ENCODE data around the gene RNF151. TPM values are rescaled to one million over a fixed set of nuclear protein-coding genes. Genes with fewer than 3 reads are reported as not detected.

Gene RNF151
- total and polyA plus RNA-seq, 2 of the 13 experiments (the other 11 are each of a cell fraction or from before 2014, with no cell fraction given), result not detected

- no peak for TF ChIP-seq LRRFIP1 (CRISPR knock-in tag; conservative IDR thresholded peaks at IDR 0.05)
- TF ChIP-seq SKI (IDR thresholded peaks at IDR 0.05; ENCODE audit: partially characterized antibody), result peak; percentile 85
- TF ChIP-seq CBX2 (IDR thresholded peaks at IDR 0.05; ENCODE audit: low read depth, low read length), result no peak
- no peak for TF ChIP-seq CBX2 (CRISPR knock-in tag; IDR thresholded peaks at IDR 0.05; ENCODE audit: low read depth)
- TF ChIP-seq ZNF576 (CRISPR knock-in tag; IDR thresholded peaks at IDR 0.05), result no peak
- TF ChIP-seq ZNF761 (CRISPR knock-in tag; conservative IDR thresholded peaks at IDR 0.05), result no peak
- TF ChIP-seq SMAD9 (CRISPR knock-in tag; IDR thresholded peaks at IDR 0.05), result no peak
- no peak for TF ChIP-seq ZNF570 (CRISPR knock-in tag; IDR thresholded peaks at IDR 0.05; ENCODE audit: borderline replicate concordance)
- TF ChIP-seq MTA3 (CRISPR knock-in tag; IDR thresholded peaks at IDR 0.05), result no peak
- peak; percentile 96 for TF ChIP-seq HOXA3 (CRISPR knock-in tag; IDR thresholded peaks at IDR 0.05)
- TF ChIP-seq SATB2 (CRISPR knock-in tag; IDR thresholded peaks at IDR 0.05), result no peak
- no peak for TF ChIP-seq CERS6 (CRISPR knock-in tag; IDR thresholded peaks at IDR 0.05)
- no peak for TF ChIP-seq ZNF562 (CRISPR knock-in tag; IDR thresholded peaks at IDR 0.05; ENCODE audit: borderline replicate concordance)
- TF ChIP-seq ZBTB38 (CRISPR knock-in tag; IDR thresholded peaks at IDR 0.05), result peak; percentile 40
- TF ChIP-seq ATF1 (CRISPR knock-in tag; IDR thresholded peaks at IDR 0.05), result no peak
- TF ChIP-seq FOSL1 (CRISPR knock-in tag; IDR thresholded peaks at IDR 0.05; ENCODE audit: borderline replicate concordance), result no peak
- peak; percentile 18; the same call in 1 of the 2 replicates for TF ChIP-seq IRF2 (CRISPR knock-in tag; IDR thresholded peaks at IDR 0.05)
- TF ChIP-seq ZBTB44 (CRISPR knock-in tag; IDR thresholded peaks at IDR 0.05), result no peak
- peak; percentile 54; the same call in 1 of the 2 replicates for TF ChIP-seq ZBTB25 (CRISPR knock-in tag; IDR thresholded peaks at IDR 0.05)
- peak; percentile 98 for TF ChIP-seq ZNF800 (CRISPR knock-in tag; IDR thresholded peaks at IDR 0.05)
- no peak for TF ChIP-seq ZNF317 (CRISPR knock-in tag; IDR thresholded peaks at IDR 0.05)
- TF ChIP-seq ZNF563 (CRISPR knock-in tag; IDR thresholded peaks at IDR 0.05), result peak; percentile 54
These were observed 17.1 kb downstream of the RNF151 start, which contains the start of gene GFER (continued) for GRCh38 chr16:1983544-1984346.

All from HepG2 (cell line).